Measurements from ENCODE around the gene NEDD9. TPM values are rescaled to one million over a fixed set of nuclear protein-coding genes. Genes with fewer than 3 reads are reported as not detected.

The NEDD9 gene, protein sequence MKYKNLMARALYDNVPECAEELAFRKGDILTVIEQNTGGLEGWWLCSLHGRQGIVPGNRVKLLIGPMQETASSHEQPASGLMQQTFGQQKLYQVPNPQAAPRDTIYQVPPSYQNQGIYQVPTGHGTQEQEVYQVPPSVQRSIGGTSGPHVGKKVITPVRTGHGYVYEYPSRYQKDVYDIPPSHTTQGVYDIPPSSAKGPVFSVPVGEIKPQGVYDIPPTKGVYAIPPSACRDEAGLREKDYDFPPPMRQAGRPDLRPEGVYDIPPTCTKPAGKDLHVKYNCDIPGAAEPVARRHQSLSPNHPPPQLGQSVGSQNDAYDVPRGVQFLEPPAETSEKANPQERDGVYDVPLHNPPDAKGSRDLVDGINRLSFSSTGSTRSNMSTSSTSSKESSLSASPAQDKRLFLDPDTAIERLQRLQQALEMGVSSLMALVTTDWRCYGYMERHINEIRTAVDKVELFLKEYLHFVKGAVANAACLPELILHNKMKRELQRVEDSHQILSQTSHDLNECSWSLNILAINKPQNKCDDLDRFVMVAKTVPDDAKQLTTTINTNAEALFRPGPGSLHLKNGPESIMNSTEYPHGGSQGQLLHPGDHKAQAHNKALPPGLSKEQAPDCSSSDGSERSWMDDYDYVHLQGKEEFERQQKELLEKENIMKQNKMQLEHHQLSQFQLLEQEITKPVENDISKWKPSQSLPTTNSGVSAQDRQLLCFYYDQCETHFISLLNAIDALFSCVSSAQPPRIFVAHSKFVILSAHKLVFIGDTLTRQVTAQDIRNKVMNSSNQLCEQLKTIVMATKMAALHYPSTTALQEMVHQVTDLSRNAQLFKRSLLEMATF
- total RNA-seq, result 100 to 1,000 TPM in 1 of 2 donors, 10 to 100 TPM in 1; 49.8 to 252 TPM
- 10 to 100 TPM; 11.3 to 26.9 TPM for polyA plus RNA-seq
- long read RNA-seq, donor 1, full-length matches to known transcripts, result 25 of 288 reads
- long read RNA-seq, donor 1, partial matches to known transcripts, result 190 of 288 reads
- long read RNA-seq, donor 1, other reads (novel, unspliced or antisense), result 73 of 288 reads
- long read RNA-seq, donor 2, full-length matches to known transcripts, result 1 of 47 reads
- long read RNA-seq, donor 2, partial matches to known transcripts, result 13 of 47 reads
- long read RNA-seq, donor 2, other reads (novel, unspliced or antisense), result 33 of 47 reads

DNA sequence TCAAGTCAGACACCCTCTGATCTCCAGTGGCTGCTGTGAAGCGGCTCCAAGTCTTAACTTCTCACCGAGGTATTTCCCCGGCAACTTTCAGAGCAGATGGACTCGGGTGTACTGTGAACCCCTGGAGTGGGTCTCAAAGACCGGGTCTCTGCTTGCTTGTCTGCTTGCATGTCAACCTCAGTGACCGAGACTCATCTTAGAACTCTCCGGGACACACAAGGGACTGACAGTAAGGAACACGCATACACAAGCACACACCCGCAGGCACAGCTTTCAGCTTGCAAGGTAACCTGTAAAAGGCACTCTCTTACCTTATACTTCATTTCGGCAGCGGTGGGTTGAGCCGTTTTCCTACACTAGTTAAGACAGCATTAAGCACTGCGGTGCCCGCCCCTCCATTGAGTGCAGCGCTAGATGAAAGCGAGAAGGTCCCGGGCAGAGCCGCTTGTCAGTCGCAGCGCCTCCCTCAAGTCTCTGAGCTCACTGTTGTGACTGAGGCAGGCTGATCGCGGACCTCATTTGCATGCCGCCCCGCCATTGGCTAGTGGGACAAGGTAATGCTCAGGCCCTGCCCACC is at the start of gene NEDD9:
Gene NEDD9 (minus strand): TSS at position 476 of the 577 bp plus-strand sequence. CDS start 153 bp downstream, at position 323.
- intact Hi-C loops (cut with DNase I), result loop anchor here (5.0 to 10.0 kb wide), 4 partner anchors 35 to 180 kb away; no protein-coding TSS in a partner anchor
- H3K36me3 ChIP-seq (ENCODE audit: control insufficient read depth in 1 of 2, insufficient read depth in 2 of 2, low read length in 1 of 2), result no peaks in the 10 kb centered on the region
- ATAC-seq (ENCODE audit: low FRiP score) (peak; percentile 97), DNase-seq (peak; percentile 98)
- H3K4me3 ChIP-seq (ENCODE audit: low read length in 2 of 2), result peak within 1 kb of the TSS; percentile 96 to 99
- 0% methylated on average over 24 of the region's 24 CpGs for WGBS, 2 donors
- peaks cover 2% of the 10 kb centered on the region in 2 donors for H3K4me1 ChIP-seq (ENCODE audit: control insufficient read depth in 1 of 2, insufficient read depth in 2 of 2, low read length in 2 of 2)
- H3K27me3 ChIP-seq (ENCODE audit: control insufficient read depth in 1 of 2, insufficient read depth in 2 of 2, low read length in 1 of 2), result no peaks in the 10 kb centered on the region
- H3K9me3 ChIP-seq (ENCODE audit: control insufficient read depth, low read length), result no peaks in the 10 kb centered on the region
- H3K27ac ChIP-seq (ENCODE audit: low read depth in 1 of 2, low read length in 2 of 2), result peak within 1 kb of the TSS; percentile 97 to 100

DNA sequence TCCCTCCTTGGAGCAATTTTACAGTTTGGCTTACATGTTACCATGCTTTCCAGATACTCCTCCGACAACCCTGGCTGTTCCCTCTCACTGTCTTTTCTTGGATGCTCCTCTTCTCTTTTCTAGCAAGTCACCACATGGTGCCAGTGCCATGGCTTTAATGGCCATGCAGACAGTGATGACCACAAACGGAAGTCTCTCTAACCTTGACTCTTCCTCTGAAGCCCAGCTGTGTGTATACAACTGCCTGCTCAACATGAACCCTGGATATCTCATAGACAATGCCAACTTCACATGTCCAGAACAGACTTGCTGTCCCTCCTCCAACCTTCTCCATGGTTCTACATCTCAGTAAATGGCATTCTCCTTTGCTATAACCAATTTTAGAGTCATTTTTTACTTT is 49.8 kb upstream of the NEDD9 start:
- Histone ChIP-seq H3K27me3 (ENCODE audit: control insufficient read depth in 1 of 2, insufficient read depth in 2 of 2, low read length in 1 of 2) (no peaks in the 10 kb centered on the region), H3K9me3 (ENCODE audit: control insufficient read depth, low read length) (no peaks in the 10 kb centered on the region), H3K27ac (ENCODE audit: low read depth in 1 of 2, low read length in 2 of 2) (no peak overlapping the region), H3K4me3 (ENCODE audit: low read length in 2 of 2) (no peak overlapping the region), H3K4me1 (ENCODE audit: control insufficient read depth in 1 of 2, insufficient read depth in 2 of 2, low read length in 2 of 2) (peaks cover 0 to 2% of the 10 kb centered on the region in 2 donors), H3K36me3 (ENCODE audit: control insufficient read depth in 1 of 2, insufficient read depth in 2 of 2, low read length in 1 of 2) (no peaks in the 10 kb centered on the region)
- intact Hi-C loops (cut with DNase I), result no loop called here
- WGBS, 2 donors, result 95 to 96% methylated on average over 2 of the region's 2 CpGs
- ATAC-seq (ENCODE audit: low FRiP score) (no peak), DNase-seq (no peak)

DNA sequence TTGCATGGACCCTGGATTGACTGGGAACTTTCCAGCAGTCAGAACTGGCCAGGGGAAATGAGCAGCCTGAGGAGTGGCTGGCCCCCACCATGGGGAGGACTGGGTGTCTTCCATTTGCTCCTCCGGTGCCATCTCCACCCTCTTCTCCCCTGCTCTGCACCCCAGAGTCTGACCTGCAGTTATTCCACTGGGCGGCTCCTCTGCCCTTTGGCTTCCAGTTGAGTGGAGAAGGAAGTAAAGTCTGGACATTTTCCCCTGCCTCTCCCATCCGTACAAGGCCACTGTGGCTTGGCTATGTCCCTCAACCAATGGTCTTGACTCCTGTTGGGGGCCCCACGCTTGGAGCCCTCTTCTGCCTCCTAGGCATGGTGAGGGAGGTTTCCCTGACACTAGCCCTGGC is 47.9 kb upstream of the NEDD9 start:
- ATAC-seq (ENCODE audit: low FRiP score) (no peak), DNase-seq (no peak)
- peaks cover 0 to 2% of the 10 kb centered on the region in 2 donors for H3K4me1 ChIP-seq (ENCODE audit: control insufficient read depth in 1 of 2, insufficient read depth in 2 of 2, low read length in 2 of 2)
- H3K27ac ChIP-seq (ENCODE audit: low read depth in 1 of 2, low read length in 2 of 2), result no peak overlapping the region
- H3K9me3 ChIP-seq (ENCODE audit: control insufficient read depth, low read length), result no peaks in the 10 kb centered on the region
- H3K27me3 ChIP-seq (ENCODE audit: control insufficient read depth in 1 of 2, insufficient read depth in 2 of 2, low read length in 1 of 2), result no peaks in the 10 kb centered on the region
- intact Hi-C loops (cut with DNase I), result no loop called here
- WGBS, 2 donors, result 90 to 95% methylated on average over 4 of the region's 4 CpGs
- no peaks in the 10 kb centered on the region for H3K36me3 ChIP-seq (ENCODE audit: control insufficient read depth in 1 of 2, insufficient read depth in 2 of 2, low read length in 1 of 2)
- H3K4me3 ChIP-seq (ENCODE audit: low read length in 2 of 2), result no peak overlapping the region

DNA sequence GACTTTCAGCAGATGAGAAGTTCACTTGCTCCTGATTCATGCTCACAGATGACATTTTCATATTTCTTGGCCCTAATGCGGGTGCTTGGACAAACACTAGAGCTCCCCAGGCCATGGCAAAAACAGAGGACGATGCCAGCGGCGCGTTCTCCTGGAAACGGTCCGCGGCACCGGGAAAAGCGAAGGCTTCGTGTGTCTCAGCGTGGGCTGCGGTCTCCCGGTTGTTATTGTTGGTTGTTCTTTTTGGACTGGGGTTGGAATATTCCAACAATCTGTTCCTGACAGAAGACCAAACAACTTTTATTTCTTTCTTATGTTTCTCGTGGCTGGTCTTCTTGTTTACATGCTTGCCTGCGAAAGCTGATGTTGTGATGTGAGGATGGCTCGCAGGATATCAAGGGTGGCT is 46.8 kb upstream of the NEDD9 start:
- no peak overlapping the region for H3K4me3 ChIP-seq (ENCODE audit: low read length in 2 of 2)
- H3K27me3 ChIP-seq (ENCODE audit: control insufficient read depth in 1 of 2, insufficient read depth in 2 of 2, low read length in 1 of 2), result no peaks in the 10 kb centered on the region
- H3K27ac ChIP-seq (ENCODE audit: low read depth in 1 of 2, low read length in 2 of 2), result peak overlapping the region in 1 of 2 donors; percentile 30
- no peaks in the 10 kb centered on the region for H3K36me3 ChIP-seq (ENCODE audit: control insufficient read depth in 1 of 2, insufficient read depth in 2 of 2, low read length in 1 of 2)
- intact Hi-C loops (cut with DNase I), result loop anchor here (5.0 kb wide), 1 partner anchor 38 kb away; no protein-coding TSS in a partner anchor
- H3K4me1 ChIP-seq (ENCODE audit: control insufficient read depth in 1 of 2, insufficient read depth in 2 of 2, low read length in 2 of 2), result peaks cover 0 to 2% of the 10 kb centered on the region in 2 donors
- WGBS, 2 donors, result 22 to 27% methylated on average over 17 of the region's 17 CpGs
- ATAC-seq (ENCODE audit: low FRiP score) (peak; percentile 67), DNase-seq (peak; percentile 71 to 91)
- H3K9me3 ChIP-seq (ENCODE audit: control insufficient read depth, low read length), result no peaks in the 10 kb centered on the region

DNA sequence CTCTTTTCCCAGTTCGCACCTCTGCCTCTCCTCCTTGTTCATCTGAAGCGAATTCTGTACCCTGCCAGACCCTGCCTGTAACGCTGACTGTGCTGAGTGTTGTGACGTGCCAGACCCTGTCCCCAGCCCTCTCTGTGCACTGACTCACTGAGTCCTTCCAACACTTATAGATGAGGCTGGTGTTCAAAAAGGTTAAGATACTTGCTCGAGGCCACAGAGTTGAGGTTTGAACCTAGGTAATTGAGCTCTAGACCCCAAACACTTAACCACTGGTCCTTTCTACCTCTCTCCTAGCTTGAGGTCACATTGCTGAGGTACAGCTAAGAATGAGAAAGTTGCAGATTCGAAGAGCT is 45.7 kb upstream of the NEDD9 start:
- H3K4me1 ChIP-seq (ENCODE audit: control insufficient read depth in 1 of 2, insufficient read depth in 2 of 2, low read length in 2 of 2), result peaks cover 0 to 2% of the 10 kb centered on the region in 2 donors
- DNase-seq (no peak), ATAC-seq (ENCODE audit: low FRiP score) (no peak)
- H3K27ac ChIP-seq (ENCODE audit: low read depth in 1 of 2, low read length in 2 of 2), result peak overlapping the region in 1 of 2 donors; percentile 60
- H3K9me3 ChIP-seq (ENCODE audit: control insufficient read depth, low read length), result no peaks in the 10 kb centered on the region
- 91% methylated on average over 6 of the region's 6 CpGs for WGBS, 2 donors
- no peaks in the 10 kb centered on the region for H3K36me3 ChIP-seq (ENCODE audit: control insufficient read depth in 1 of 2, insufficient read depth in 2 of 2, low read length in 1 of 2)
- no peaks in the 10 kb centered on the region for H3K27me3 ChIP-seq (ENCODE audit: control insufficient read depth in 1 of 2, insufficient read depth in 2 of 2, low read length in 1 of 2)
- H3K4me3 ChIP-seq (ENCODE audit: low read length in 2 of 2), result no peak overlapping the region
- intact Hi-C loops (cut with DNase I), result loop anchor here (5.0 kb wide), 1 partner anchor 39 kb away; no protein-coding TSS in a partner anchor

DNA sequence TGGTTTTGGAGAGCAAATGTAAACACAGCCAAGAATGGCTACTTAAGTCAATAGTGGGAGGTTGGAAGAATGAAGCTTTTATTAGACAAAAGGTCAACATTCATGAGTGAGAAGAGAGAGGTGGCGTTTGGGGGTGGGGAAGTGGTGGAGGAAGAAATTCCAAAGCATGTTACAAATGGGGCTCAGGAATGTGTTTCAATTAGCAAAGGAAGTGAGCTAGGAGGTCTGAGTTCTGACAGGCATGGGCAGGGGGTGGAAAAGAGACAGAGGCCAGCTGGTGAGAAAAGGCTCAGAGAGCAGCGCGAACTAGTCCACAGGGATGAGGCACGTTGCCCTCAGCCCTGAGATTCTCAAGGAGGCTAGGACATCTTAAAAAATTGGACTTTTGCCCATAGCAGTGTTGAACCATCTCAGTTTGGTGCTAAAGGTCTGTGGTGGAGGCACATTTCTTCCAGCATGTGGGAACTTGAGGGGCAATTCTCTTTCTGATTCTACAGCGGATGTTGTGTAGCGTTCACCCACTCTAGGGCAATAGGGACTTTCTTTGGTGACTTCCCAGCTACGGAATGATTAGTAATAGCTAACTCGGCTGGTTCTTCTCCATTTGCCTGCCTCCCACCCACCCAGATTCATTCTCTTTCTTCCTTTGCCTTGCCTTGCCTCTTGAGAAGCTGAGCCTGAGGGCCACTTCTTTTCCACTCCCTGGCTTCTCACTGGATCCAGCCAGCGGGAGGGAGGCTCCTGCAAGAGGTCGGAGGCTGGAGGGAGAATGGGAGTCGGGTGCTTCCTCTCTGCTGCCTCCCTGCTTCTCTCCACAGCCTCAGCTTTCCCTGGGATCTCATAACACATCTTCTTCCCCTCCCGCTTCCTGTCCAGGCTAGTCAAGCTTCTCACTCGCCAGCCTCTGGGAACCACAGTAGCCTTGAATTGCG is 45.1 kb upstream of the NEDD9 start:
- DNase-seq (no peak), ATAC-seq (ENCODE audit: low FRiP score) (no peak)
- no peaks in the 10 kb centered on the region for H3K36me3 ChIP-seq (ENCODE audit: control insufficient read depth in 1 of 2, insufficient read depth in 2 of 2, low read length in 1 of 2)
- peaks cover 0 to 2% of the 10 kb centered on the region in 2 donors for H3K4me1 ChIP-seq (ENCODE audit: control insufficient read depth in 1 of 2, insufficient read depth in 2 of 2, low read length in 2 of 2)
- H3K27ac ChIP-seq (ENCODE audit: low read depth in 1 of 2, low read length in 2 of 2), result peak overlapping the region in 1 of 2 donors; percentile 60
- intact Hi-C loops (cut with DNase I), result loop anchor here (5.0 kb wide), 1 partner anchor 40 kb away; no protein-coding TSS in a partner anchor
- H3K9me3 ChIP-seq (ENCODE audit: control insufficient read depth, low read length), result no peaks in the 10 kb centered on the region
- no peak overlapping the region for H3K4me3 ChIP-seq (ENCODE audit: low read length in 2 of 2)
- WGBS, 2 donors, result 67 to 71% methylated on average over 14 of the region's 14 CpGs
- no peaks in the 10 kb centered on the region for H3K27me3 ChIP-seq (ENCODE audit: control insufficient read depth in 1 of 2, insufficient read depth in 2 of 2, low read length in 1 of 2)

DNA sequence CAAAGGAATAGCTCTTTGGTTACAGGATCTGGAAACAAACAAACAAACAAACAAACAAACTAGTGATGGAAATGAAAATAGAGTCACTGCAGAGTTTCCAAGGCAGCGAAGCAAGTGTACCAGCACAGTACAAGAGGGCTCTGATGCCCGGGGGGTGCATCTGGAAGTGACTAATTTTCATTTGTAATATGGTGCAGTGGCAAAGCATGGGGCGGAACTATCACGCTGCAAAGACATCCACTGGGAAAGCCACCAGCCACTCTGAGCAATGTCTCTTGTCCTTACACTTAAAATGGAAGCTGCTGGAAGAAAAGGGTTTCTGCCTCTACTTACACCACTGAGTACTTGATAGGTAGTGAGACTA is 44.4 kb upstream of the NEDD9 start:
- WGBS, 2 donors, result 91 to 96% methylated on average over 4 of the region's 4 CpGs
- DNase-seq (no peak), ATAC-seq (ENCODE audit: low FRiP score) (no peak)
- Histone ChIP-seq H3K27me3 (ENCODE audit: control insufficient read depth in 1 of 2, insufficient read depth in 2 of 2, low read length in 1 of 2) (no peaks in the 10 kb centered on the region), H3K36me3 (ENCODE audit: control insufficient read depth in 1 of 2, insufficient read depth in 2 of 2, low read length in 1 of 2) (no peaks in the 10 kb centered on the region), H3K27ac (ENCODE audit: low read depth in 1 of 2, low read length in 2 of 2) (no peak overlapping the region), H3K4me1 (ENCODE audit: control insufficient read depth in 1 of 2, insufficient read depth in 2 of 2, low read length in 2 of 2) (peaks cover 0 to 2% of the 10 kb centered on the region in 2 donors), H3K4me3 (ENCODE audit: low read length in 2 of 2) (no peak overlapping the region), H3K9me3 (ENCODE audit: control insufficient read depth, low read length) (no peaks in the 10 kb centered on the region)
- intact Hi-C loops (cut with DNase I), result loop anchor here (5.0 kb wide), 1 partner anchor 40 kb away; no protein-coding TSS in a partner anchor

All from aorta (tissue), 5 donors.